HPDE6-E6E7 (cell line): ENCODE data around the gene DHX34.
"Not testable (repeated sequence)": the region's sequence is repeated elsewhere in the genome, so short reads cannot be mapped to it uniquely, and the experiment has no call there.

ENCODE experiments used
- DNase-seq: peaks from one replicate; pipeline ENCODE4 v3.0.0; 2011; ENCODE audit warnings: missing footprints; ENCODE audit errors: extremely low spot score

The DHX34 gene

GRCh38 chr19:47348819-47349795 is at the start of gene DHX34:
DHX34 (plus strand) TSS chr19:47349315; CDS start chr19:47353031, 3,716 bp downstream.
- peak; percentile 99 for DNase-seq

GRCh38 chr19:47300867-47301266 is 48.2 kb upstream of the DHX34 start:
- DNase-seq, result not testable (repeated sequence)

GRCh38 chr19:47302249-47302648 is 46.9 kb upstream of the DHX34 start:
- DNase-seq, result no peak

- no peak for DNase-seq
Measured at GRCh38 chr19:47303966-47304365, 45.1 kb upstream of the DHX34 start.

- peak; percentile 42 for DNase-seq
Measured at GRCh38 chr19:47305309-47305751, 43.8 kb upstream of the DHX34 start.

- no peak for DNase-seq
Measured at GRCh38 chr19:47306303-47306702, 42.8 kb upstream of the DHX34 start.

GRCh38 chr19:47309038-47309437 is 40.1 kb upstream of the DHX34 start:
- DNase-seq, result no peak

GRCh38 chr19:47309608-47310007 is 39.5 kb upstream of the DHX34 start, which contains the start of gene C5AR1:
C5AR1 (plus strand) TSS chr19:47309861; CDS start chr19:47309896, 35 bp downstream.
- no peak for DNase-seq

- DNase-seq, result no peak
Measured at GRCh38 chr19:47310323-47310722, 38.8 kb upstream of the DHX34 start.

- DNase-seq, result peak; percentile 29
Measured at GRCh38 chr19:47310819-47311218, 38.3 kb upstream of the DHX34 start.

GRCh38 chr19:47312366-47313006 is 36.6 kb upstream of the DHX34 start:
- no peak for DNase-seq

GRCh38 chr19:47313754-47314295 is 35.3 kb upstream of the DHX34 start:
- DNase-seq, result no peak

GRCh38 chr19:47315125-47315821 is 33.8 kb upstream of the DHX34 start:
- peak; percentile 98 for DNase-seq

GRCh38 chr19:47316513-47316912 is 32.6 kb upstream of the DHX34 start:
- no peak for DNase-seq

GRCh38 chr19:47319923-47320871 is 28.9 kb upstream of the DHX34 start:
- DNase-seq, result no peak

GRCh38 chr19:47321630-47322029 is 27.5 kb upstream of the DHX34 start:
- DNase-seq, result no peak

- no peak for DNase-seq
Measured at GRCh38 chr19:47322058-47322457, 27.1 kb upstream of the DHX34 start.

GRCh38 chr19:47323409-47323808 is 25.7 kb upstream of the DHX34 start:
- no peak for DNase-seq

GRCh38 chr19:47323872-47324271 is 25.2 kb upstream of the DHX34 start:
- DNase-seq, result no peak

- no peak for DNase-seq
Measured at GRCh38 chr19:47324502-47324901, 24.6 kb upstream of the DHX34 start.

GRCh38 chr19:47330466-47330869 is 18.6 kb upstream of the DHX34 start:
- DNase-seq, result no peak
